Endothelial cell of umbilical vein (primary cell): ENCODE data around the gene FBXO22. TPM values are rescaled to one million over a fixed set of nuclear protein-coding genes. Genes with fewer than 3 reads are reported as not detected.

ENCODE experiments used
- BruUV-seq: library from RNA; stranded (reverse); fragments of 400-500 nt; replicated peaks from 2 replicates; lab custom pipeline; 2021; lab: Mats Ljungman, UMichigan
- CTCF ChIA-PET: fragments of 300-600, 350-600 bp; sonication (Branson Sonifier 250); formaldehyde crosslinking; loops from one replicate; lab custom pipeline; 2021; ENCODE audit warnings: antibody characterized with exemption, inconsistent platforms; lab: Charles Lee
- POLR2A ChIA-PET: fragments of 300-600, 350-600 bp; sonication (Branson Sonifier 250); formaldehyde crosslinking; loops from one replicate; lab custom pipeline; 2021; ENCODE audit warnings: antibody characterized with exemption, inconsistent platforms; lab: Charles Lee
- DNase-seq: peaks from one replicate; pipeline ENCODE4 v3.0.0-alpha.2; 2011; ENCODE audit warnings: low read depth, low spot score
- FAIRE-seq: peaks from 2 replicates; lab custom pipeline; 2011; peaks lifted over from hg19 to GRCh38; lab: Jason Lieb, UNC
- H2AFZ ChIP-seq: 2 replicates; pipeline ENCODE4 v1.6.0; 2012; ENCODE audit warnings: low read depth, low read length, control low read depth, inconsistent platforms
- H3K27ac ChIP-seq: 2 replicates; pipeline ENCODE4 v1.5.1; 2011; ENCODE audit warnings: low read depth, mild to moderate bottlenecking, control low read depth, low read length, moderate library complexity; ENCODE audit not compliant: insufficient read depth
- H3K27me3 ChIP-seq, 2 experiments: 2 replicates each; pipeline versions ENCODE4 v1.6.0 to v1.6.1; 2011; ENCODE audit warnings: low read length in 2 of 2, mixed read lengths in 1 of 2; ENCODE audit not compliant: control insufficient read depth in 2 of 2, insufficient read depth in 2 of 2
- H3K36me3 ChIP-seq, 2 experiments: 2 replicates in 1 of 2; 3 replicates in 1 of 2; pipeline ENCODE4 v1.5.1; 2011; ENCODE audit warnings: low read length in 2 of 2, mild to moderate bottlenecking in 1 of 2, moderate library complexity in 1 of 2; ENCODE audit not compliant: control insufficient read depth in 2 of 2, insufficient read depth in 2 of 2; ENCODE audit errors: extremely low read depth in 1 of 2
- H3K4me1 ChIP-seq: 3 replicates; pipeline ENCODE4 v1.5.1; 2011; ENCODE audit warnings: mild to moderate bottlenecking, low read length; ENCODE audit not compliant: control insufficient read depth, insufficient read depth; ENCODE audit errors: extremely low read depth
- H3K4me2 ChIP-seq: 2 replicates; pipeline ENCODE4 v1.6.1; 2011; ENCODE audit warnings: low read length, control low read depth, mixed read lengths; ENCODE audit not compliant: insufficient read depth
- H3K4me3 ChIP-seq, 3 experiments: fragments of 200-600 bp in 1 of 3; sonication (generic), shearing (Covaris generic) in 1 of 3; replicated peaks in 1 of 3; 2 replicates each; pipeline ENCODE4 v1.5.1; 2011 to 2016; ENCODE audit warnings: control low read depth in 3 of 3, low read length in 3 of 3, mild to moderate bottlenecking in 2 of 3, inconsistent platforms in 1 of 3, low read depth in 1 of 3, moderate library complexity in 1 of 3; ENCODE audit not compliant: insufficient read depth in 1 of 3
- H3K79me2 ChIP-seq: 2 replicates; pipeline ENCODE4 v1.6.0; 2012; ENCODE audit warnings: low read length, inconsistent platforms; ENCODE audit not compliant: control insufficient read depth, insufficient read depth
- H3K9ac ChIP-seq: replicated peaks from 2 replicates; pipeline ENCODE3; 2011; ENCODE audit warnings: low read length, control low read depth; ENCODE audit not compliant: insufficient read depth; ENCODE audit errors: extremely low read depth
- H3K9me1 ChIP-seq: replicated peaks from 3 replicates; pipeline ENCODE4 v1.6.0; 2011; ENCODE audit warnings: mild to moderate bottlenecking, low read length; ENCODE audit not compliant: control insufficient read depth, insufficient read depth; ENCODE audit errors: extremely low read depth
- H3K9me3 ChIP-seq: replicated peaks from 2 replicates; pipeline ENCODE4 v1.5.1; 2012; ENCODE audit warnings: low read length, inconsistent platforms; ENCODE audit not compliant: control insufficient read depth, insufficient read depth
- H4K20me1 ChIP-seq: replicated peaks from 2 replicates; pipeline ENCODE3; 2011; ENCODE audit warnings: mild to moderate bottlenecking, low read length; ENCODE audit not compliant: control insufficient read depth, insufficient read depth; ENCODE audit errors: extremely low read depth
- EZH2 ChIP-seq: IDR thresholded peaks from 2 replicates; pipeline ENCODE4 v1.6.1; 2012; ENCODE audit warnings: borderline replicate concordance, low read depth, mild to moderate bottlenecking, moderate library complexity, low read length, inconsistent platforms; ENCODE audit not compliant: severe bottlenecking
- FOS ChIP-seq: IDR thresholded peaks from 2 replicates; pipeline ENCODE4 v1.6.1; 2011; ENCODE audit warnings: mild to moderate bottlenecking, low read length, moderate library complexity, borderline replicate concordance; ENCODE audit not compliant: insufficient read depth
- GATA2 ChIP-seq: IDR thresholded peaks from 2 replicates; pipeline ENCODE4 v1.7.0; 2011; ENCODE audit warnings: low read depth, mild to moderate bottlenecking, moderate library complexity, mixed read lengths, low read length; ENCODE audit not compliant: insufficient read length, insufficient read depth
- JUN ChIP-seq: IDR thresholded peaks from 2 replicates; pipeline ENCODE4 v1.6.1; 2011; ENCODE audit warnings: borderline replicate concordance, low read depth; ENCODE audit not compliant: insufficient read length, insufficient read depth
- MYC ChIP-seq: IDR thresholded peaks from one replicate; pipeline ENCODE4 v1.6.1; 2011; ENCODE audit warnings: mild to moderate bottlenecking, low read depth, low read length
- POLR2A ChIP-seq: IDR thresholded peaks from 2 replicates; pipeline ENCODE4 v1.6.1; 2012; ENCODE audit warnings: low read depth, mild to moderate bottlenecking, control low read depth, low read length
- POLR2AphosphoS5 ChIP-seq: IDR thresholded peaks from 2 replicates; pipeline ENCODE4 v1.6.1; 2012; ENCODE audit warnings: low read depth, mild to moderate bottlenecking, control low read depth, low read length, moderate library complexity; ENCODE audit not compliant: insufficient read depth
- dilution Hi-C: fragments of 300-500 bp; cut with MboI; formaldehyde crosslinking; loops from one replicate; pipeline ENCODE4 v1.15.0; 2019; ENCODE audit warnings: low sequenced_read_pairs; ENCODE audit not compliant: extremely low pct_ligation_motif_present
- intact Hi-C: fragments of 100-400 bp; cut with micrococcal nuclease; formaldehyde crosslinking; loops from one replicate; pipeline ENCODE4 v1.10.0; 2022
- polyA plus RNA-seq, 4 experiments: library from polyadenylated mRNA; depleted of rRNA in 3 of 4; stranded (reverse) in 3 of 4; unstranded in 1 of 4; fragments of >200 nt; gene quantifications; 2 replicates each; pipeline versions ENCODE4 v1.2.1 to v1.2.3, GENCODE V29; 2011 to 2012; ENCODE audit warnings: missing spikeins in 1 of 4
- total RNA-seq: library from RNA; stranded (reverse); gene quantifications from 2 replicates; pipeline ENCODE4 v1.2.3, GENCODE V29; 2021
- TF ChIP-seq, protein P1 (sequence below), 2 donors: IDR thresholded peaks; 1 replicate in 1 of 2; 2 replicates in 1 of 2; pipeline ENCODE4 v1.5.1; 2011; ENCODE audit warnings: low read length in 2 of 2, mild to moderate bottlenecking in 2 of 2, moderate library complexity in 2 of 2, control low read depth in 1 of 2, inconsistent platforms in 1 of 2, low read depth in 1 of 2; ENCODE audit not compliant: insufficient read depth in 1 of 2; ENCODE audit errors: extremely low read depth in 1 of 2
- TF ChIP-seq, protein P2 (sequence below): IDR thresholded peaks from 2 replicates; pipeline ENCODE4 v1.6.1; 2011; ENCODE audit not compliant: insufficient read depth, insufficient read length

The FBXO22 gene
- total and polyA plus RNA-seq, 2 donors (not counting 3 experiments of a cell fraction or from before 2014, with no cell fraction given), result 20.8 to 41.6 TPM

DNA sequence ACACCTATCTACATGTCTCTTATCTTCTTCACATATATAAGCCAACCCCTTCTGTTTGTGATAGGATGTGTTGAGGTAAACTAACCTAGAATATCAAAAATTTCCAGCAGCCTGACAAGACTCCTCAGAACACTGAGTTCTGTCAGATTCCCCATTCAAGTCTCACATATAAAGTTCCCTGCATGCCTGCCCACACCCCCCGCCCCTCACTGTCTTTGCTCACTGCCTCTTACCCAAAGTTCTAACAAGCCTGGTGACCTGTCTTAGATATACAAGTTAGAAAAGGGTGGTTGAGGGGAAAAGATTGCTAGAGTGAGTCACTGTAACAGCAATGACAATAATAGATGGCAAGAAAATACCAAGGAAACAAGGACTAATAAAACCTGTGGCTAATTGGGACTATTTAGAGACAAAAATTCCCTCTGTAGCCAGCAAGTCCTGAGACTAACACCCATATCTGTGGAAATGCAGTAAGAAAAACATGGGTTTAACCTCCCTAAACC, 40.1 kb downstream of the FBXO22 start:
- no peak for DNase-seq

More for the DNA sequence above, 40.1 kb downstream of the FBXO22 start:
- H3K9me1 ChIP-seq, result no peaks in the 10 kb centered on the region
- no peaks in the 10 kb centered on the region for H3K36me3 ChIP-seq
- no peaks in the 10 kb centered on the region for H3K4me1 ChIP-seq
- H3K27ac ChIP-seq, result no peak overlapping the region
- H2AFZ ChIP-seq, result no peak overlapping the region
- peaks cover 0 to 2% of the 10 kb centered on the region in 2 experiments for H3K27me3 ChIP-seq
- ChIA-PET CTCF (no interaction called here), POLR2A (no interaction called here)
- no peak overlapping the region for H3K4me3 ChIP-seq
- FAIRE-seq, result no peak
- BruUV-seq, result no TSS peak
- H4K20me1 ChIP-seq, result no peaks in the 10 kb centered on the region
- H3K9me3 ChIP-seq, result no peaks in the 10 kb centered on the region
- dilution Hi-C loops (no loop called here), intact Hi-C loops (no loop called here)
- TF ChIP-seq POLR2AphosphoS5 (no peak), POLR2A (no peak), MYC (no peak), EZH2 (no peak), FOS (no peak), JUN (no peak), GATA2 (no peak)
- TF ChIP-seq, protein P1, sequence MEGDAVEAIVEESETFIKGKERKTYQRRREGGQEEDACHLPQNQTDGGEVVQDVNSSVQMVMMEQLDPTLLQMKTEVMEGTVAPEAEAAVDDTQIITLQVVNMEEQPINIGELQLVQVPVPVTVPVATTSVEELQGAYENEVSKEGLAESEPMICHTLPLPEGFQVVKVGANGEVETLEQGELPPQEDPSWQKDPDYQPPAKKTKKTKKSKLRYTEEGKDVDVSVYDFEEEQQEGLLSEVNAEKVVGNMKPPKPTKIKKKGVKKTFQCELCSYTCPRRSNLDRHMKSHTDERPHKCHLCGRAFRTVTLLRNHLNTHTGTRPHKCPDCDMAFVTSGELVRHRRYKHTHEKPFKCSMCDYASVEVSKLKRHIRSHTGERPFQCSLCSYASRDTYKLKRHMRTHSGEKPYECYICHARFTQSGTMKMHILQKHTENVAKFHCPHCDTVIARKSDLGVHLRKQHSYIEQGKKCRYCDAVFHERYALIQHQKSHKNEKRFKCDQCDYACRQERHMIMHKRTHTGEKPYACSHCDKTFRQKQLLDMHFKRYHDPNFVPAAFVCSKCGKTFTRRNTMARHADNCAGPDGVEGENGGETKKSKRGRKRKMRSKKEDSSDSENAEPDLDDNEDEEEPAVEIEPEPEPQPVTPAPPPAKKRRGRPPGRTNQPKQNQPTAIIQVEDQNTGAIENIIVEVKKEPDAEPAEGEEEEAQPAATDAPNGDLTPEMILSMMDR (IDR thresholded peaks at IDR 0.05; ENCODE audit: extremely low read depth in 1 of 2, insufficient read depth in 1 of 2, low read depth in 1 of 2, low read length in 2 of 2), result no peak
- TF ChIP-seq, protein P2, sequence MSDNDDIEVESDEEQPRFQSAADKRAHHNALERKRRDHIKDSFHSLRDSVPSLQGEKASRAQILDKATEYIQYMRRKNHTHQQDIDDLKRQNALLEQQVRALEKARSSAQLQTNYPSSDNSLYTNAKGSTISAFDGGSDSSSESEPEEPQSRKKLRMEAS, result no peak
- H3K9ac ChIP-seq, result no peak overlapping the region
- H3K79me2 ChIP-seq, result no peaks in the 10 kb centered on the region
- no peak overlapping the region for H3K4me2 ChIP-seq
